NT2/D1 (cell line): ENCODE measurements around the gene TBC1D5.

Experiments used
- DNase-seq: peaks from one replicate; pipeline ENCODE4 v3.0.0-alpha.2; 2011; ENCODE audit warnings: low read depth, low spot score
- H3K27me3 ChIP-seq: 2 replicates; pipeline ENCODE4 v1.6.0; 2011; ENCODE audit warnings: mild to moderate bottlenecking; ENCODE audit not compliant: insufficient read length, insufficient read depth
- H3K36me3 ChIP-seq: 2 replicates; pipeline ENCODE4 v1.6.1; 2011; ENCODE audit warnings: mild to moderate bottlenecking, low read length, mixed read lengths; ENCODE audit not compliant: insufficient read depth, insufficient read length
- H3K4me1 ChIP-seq: 2 replicates; pipeline ENCODE4 v1.5.1; 2011; ENCODE audit not compliant: insufficient read depth, insufficient read length
- H3K4me3 ChIP-seq: 2 replicates; pipeline ENCODE4 v1.5.1; 2011; ENCODE audit warnings: low read depth; ENCODE audit not compliant: insufficient read length
- H3K9ac ChIP-seq: 2 replicates; pipeline ENCODE4 v1.6.0; 2011; ENCODE audit warnings: low read depth; ENCODE audit not compliant: insufficient read length
- H3K9me3 ChIP-seq: 2 replicates; pipeline ENCODE4 v1.5.1; 2011; ENCODE audit warnings: mild to moderate bottlenecking, low read length; ENCODE audit not compliant: insufficient read depth
- SUZ12 ChIP-seq: IDR thresholded peaks from 2 replicates; pipeline ENCODE4 v1.6.1; 2011; ENCODE audit not compliant: insufficient read length, insufficient read depth; ENCODE audit errors: extremely low read depth
- YY1 ChIP-seq: IDR thresholded peaks from 2 replicates; pipeline ENCODE4 v1.6.1; 2011; ENCODE audit not compliant: insufficient read length, insufficient read depth
- ZNF274 ChIP-seq: IDR thresholded peaks from 2 replicates; pipeline ENCODE4 v1.6.1; 2011; ENCODE audit warnings: mild to moderate bottlenecking, low read depth, low read length

The TBC1D5 gene

GRCh38 chr3:17153209-17153608 lies 589.2 kb downstream of the TBC1D5 start:
- Histone ChIP-seq H3K4me3 (no peak overlapping the region), H3K9me3 (peaks cover 6% of the 10 kb centered on the region; the same call in 1 of the 2 replicates), H3K27me3 (no peaks in the 10 kb centered on the region), H3K4me1 (no peaks in the 10 kb centered on the region), H3K36me3 (no peaks in the 10 kb centered on the region), H3K9ac (no peak overlapping the region)
- TF ChIP-seq YY1, result no peak
- no peak for TF ChIP-seq ZNF274
- no peak for TF ChIP-seq SUZ12
- DNase-seq, result no peak

- no peak for DNase-seq
- Histone ChIP-seq H3K27me3 (no peaks in the 10 kb centered on the region), H3K4me1 (no peaks in the 10 kb centered on the region), H3K9ac (no peak overlapping the region), H3K36me3 (no peaks in the 10 kb centered on the region), H3K9me3 (peaks cover 6% of the 10 kb centered on the region; the same call in 1 of the 2 replicates), H3K4me3 (no peak overlapping the region)
- TF ChIP-seq YY1 (no peak), ZNF274 (no peak), SUZ12 (no peak)
Observed at GRCh38 chr3:17151598-17152373, 590.6 kb downstream of the TBC1D5 start.

GRCh38 chr3:17149076-17149475 lies 593.4 kb downstream of the TBC1D5 start:
- no peak for DNase-seq
- Histone ChIP-seq H3K4me1 (no peaks in the 10 kb centered on the region), H3K9ac (no peak overlapping the region), H3K9me3 (peaks cover 6% of the 10 kb centered on the region; the same call in 1 of the 2 replicates), H3K36me3 (no peaks in the 10 kb centered on the region), H3K27me3 (no peaks in the 10 kb centered on the region), H3K4me3 (no peak overlapping the region)
- TF ChIP-seq ZNF274 (no peak), SUZ12 (no peak), YY1 (no peak)

GRCh38 chr3:17144665-17144993 lies 597.8 kb downstream of the TBC1D5 start:
- H3K4me1 ChIP-seq, result no peaks in the 10 kb centered on the region

GRCh38 chr3:17143893-17144664 lies 598.4 kb downstream of the TBC1D5 start:
- Histone ChIP-seq H3K9me3 (no peaks in the 10 kb centered on the region), H3K4me3 (no peak overlapping the region), H3K27me3 (no peaks in the 10 kb centered on the region), H3K4me1 (no peaks in the 10 kb centered on the region), H3K36me3 (no peaks in the 10 kb centered on the region), H3K9ac (no peak overlapping the region)
- TF ChIP-seq SUZ12, result no peak
- no peak for TF ChIP-seq YY1
- TF ChIP-seq ZNF274, result no peak
- DNase-seq, result peak; percentile 20

More at GRCh38 chr3:17144665-17144993, 597.8 kb downstream of the TBC1D5 start:
- H3K9ac ChIP-seq, result no peak overlapping the region
- no peaks in the 10 kb centered on the region for H3K9me3 ChIP-seq
- H3K4me3 ChIP-seq, result no peak overlapping the region
- no peaks in the 10 kb centered on the region for H3K27me3 ChIP-seq
- no peak for DNase-seq
- H3K36me3 ChIP-seq, result no peaks in the 10 kb centered on the region
- TF ChIP-seq SUZ12 (no peak), ZNF274 (no peak), YY1 (no peak)

GRCh38 chr3:17142516-17142915 lies 599.9 kb downstream of the TBC1D5 start:
- TF ChIP-seq ZNF274 (no peak), SUZ12 (no peak), YY1 (no peak)
- Histone ChIP-seq H3K27me3 (no peaks in the 10 kb centered on the region), H3K9ac (no peak overlapping the region), H3K36me3 (no peaks in the 10 kb centered on the region), H3K9me3 (peaks cover 6% of the 10 kb centered on the region; the same call in 1 of the 2 replicates), H3K4me1 (no peaks in the 10 kb centered on the region), H3K4me3 (no peak overlapping the region)
- no peak for DNase-seq

- TF ChIP-seq SUZ12 (no peak), YY1 (no peak)
- Histone ChIP-seq H3K27me3 (no peaks in the 10 kb centered on the region), H3K4me3 (no peak overlapping the region), H3K9ac (no peak overlapping the region), H3K36me3 (no peaks in the 10 kb centered on the region), H3K4me1 (no peaks in the 10 kb centered on the region), H3K9me3 (peaks cover 11% of the 10 kb centered on the region; the same call in 1 of the 2 replicates)
- no peak for DNase-seq
Observed at GRCh38 chr3:17141699-17142098, 600.7 kb downstream of the TBC1D5 start.
